ENCODE results near the gene TPCN1. TPM values are rescaled to one million over a fixed set of nuclear protein-coding genes. Genes with fewer than 3 reads are reported as not detected.

TPCN1 gene
- total RNA-seq, 1 donor from 2014 or later: 39.5 TPM

DNA sequence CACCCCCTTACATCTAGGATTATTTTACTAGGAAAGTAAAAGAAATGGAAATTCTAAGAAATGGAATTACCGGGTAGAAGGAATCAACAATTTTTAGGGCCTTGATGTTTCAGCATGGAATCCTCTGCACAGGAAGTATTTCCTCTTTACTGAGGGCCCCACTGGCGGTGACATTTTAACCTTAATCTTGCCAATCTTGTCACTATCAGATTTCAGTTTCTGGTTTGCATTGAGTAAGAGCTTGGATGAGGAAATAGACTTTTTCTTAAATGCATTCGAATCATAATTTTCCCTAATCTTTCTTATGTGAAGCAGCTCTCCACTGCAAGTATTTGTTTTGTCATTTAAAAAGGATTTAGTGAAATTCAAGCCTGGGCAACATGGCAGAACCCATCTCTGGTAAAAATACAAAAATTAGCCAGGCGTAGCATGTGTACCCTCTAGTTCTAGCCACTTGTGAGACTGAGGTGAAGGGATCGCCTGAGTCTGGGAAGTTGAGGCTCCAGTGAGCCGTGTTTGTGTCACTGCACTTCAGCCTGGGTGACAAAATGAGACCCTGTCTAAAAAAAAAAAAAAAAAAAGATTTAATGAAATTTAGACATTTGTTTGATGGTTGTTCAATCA, 40.7 kb downstream of the TPCN1 start:
- H3K9me3 ChIP-seq: no peaks in the 10 kb centered on the region
- H3K36me3 ChIP-seq: peaks cover 0 to 15% of the 10 kb centered on the region in 2 donors
- no peak for TF ChIP-seq POLR2AphosphoS5 (IDR thresholded peaks at IDR 0.05; ENCODE audit: insufficient read depth in 1 of 2, low read depth in 1 of 2)
- TF ChIP-seq, protein P1, sequence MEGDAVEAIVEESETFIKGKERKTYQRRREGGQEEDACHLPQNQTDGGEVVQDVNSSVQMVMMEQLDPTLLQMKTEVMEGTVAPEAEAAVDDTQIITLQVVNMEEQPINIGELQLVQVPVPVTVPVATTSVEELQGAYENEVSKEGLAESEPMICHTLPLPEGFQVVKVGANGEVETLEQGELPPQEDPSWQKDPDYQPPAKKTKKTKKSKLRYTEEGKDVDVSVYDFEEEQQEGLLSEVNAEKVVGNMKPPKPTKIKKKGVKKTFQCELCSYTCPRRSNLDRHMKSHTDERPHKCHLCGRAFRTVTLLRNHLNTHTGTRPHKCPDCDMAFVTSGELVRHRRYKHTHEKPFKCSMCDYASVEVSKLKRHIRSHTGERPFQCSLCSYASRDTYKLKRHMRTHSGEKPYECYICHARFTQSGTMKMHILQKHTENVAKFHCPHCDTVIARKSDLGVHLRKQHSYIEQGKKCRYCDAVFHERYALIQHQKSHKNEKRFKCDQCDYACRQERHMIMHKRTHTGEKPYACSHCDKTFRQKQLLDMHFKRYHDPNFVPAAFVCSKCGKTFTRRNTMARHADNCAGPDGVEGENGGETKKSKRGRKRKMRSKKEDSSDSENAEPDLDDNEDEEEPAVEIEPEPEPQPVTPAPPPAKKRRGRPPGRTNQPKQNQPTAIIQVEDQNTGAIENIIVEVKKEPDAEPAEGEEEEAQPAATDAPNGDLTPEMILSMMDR (IDR thresholded peaks at IDR 0.05): no peak
- TF ChIP-seq POLR2A (IDR thresholded peaks at IDR 0.05): no peak
- H3K4me1 ChIP-seq: peaks cover 44% of the 10 kb centered on the region
- H3K4me3 ChIP-seq: no peak overlapping the region
- DNase-seq (ENCODE audit: extremely low spot score in 2 of 2): no peak
- no peaks in the 10 kb centered on the region for H3K27me3 ChIP-seq
- H3K27ac ChIP-seq: peak overlapping the region; percentile 17
- intact Hi-C loops (cut with DNase I): no loop called here

DNA sequence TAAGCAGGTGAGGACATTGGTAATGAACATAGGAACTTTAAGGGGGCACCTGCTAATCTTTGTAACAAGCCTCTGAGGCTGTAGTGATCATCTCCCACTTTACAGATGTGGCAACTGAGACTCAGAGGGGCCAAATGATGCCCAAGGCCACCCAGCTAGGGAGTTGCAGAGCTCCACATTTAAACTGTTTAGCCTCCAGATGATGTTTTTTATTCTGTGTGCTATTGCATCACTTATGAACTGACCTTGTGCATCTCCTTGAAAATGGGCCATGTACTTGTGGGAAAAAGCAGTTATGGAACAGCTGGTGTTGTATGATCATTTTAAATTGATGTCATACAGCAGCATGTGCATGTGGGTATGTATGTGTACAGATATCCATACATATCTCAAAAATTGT, 41.4 kb downstream of the TPCN1 start:
- intact Hi-C loops (cut with DNase I): no loop called here
- H3K4me1 ChIP-seq: peaks cover 44% of the 10 kb centered on the region
- H3K9me3 ChIP-seq: no peaks in the 10 kb centered on the region
- H3K27me3 ChIP-seq: no peaks in the 10 kb centered on the region
- no peak for TF ChIP-seq POLR2A (IDR thresholded peaks at IDR 0.05)
- no peak for TF ChIP-seq POLR2AphosphoS5 (IDR thresholded peaks at IDR 0.05; ENCODE audit: insufficient read depth in 1 of 2, low read depth in 1 of 2)
- TF ChIP-seq, protein P1 (IDR thresholded peaks at IDR 0.05): no peak
- H3K4me3 ChIP-seq: no peak overlapping the region
- H3K27ac ChIP-seq: peak overlapping the region; percentile 17
- peaks cover 0 to 17% of the 10 kb centered on the region in 2 donors for H3K36me3 ChIP-seq
- no peak for DNase-seq (ENCODE audit: extremely low spot score in 2 of 2)

DNA sequence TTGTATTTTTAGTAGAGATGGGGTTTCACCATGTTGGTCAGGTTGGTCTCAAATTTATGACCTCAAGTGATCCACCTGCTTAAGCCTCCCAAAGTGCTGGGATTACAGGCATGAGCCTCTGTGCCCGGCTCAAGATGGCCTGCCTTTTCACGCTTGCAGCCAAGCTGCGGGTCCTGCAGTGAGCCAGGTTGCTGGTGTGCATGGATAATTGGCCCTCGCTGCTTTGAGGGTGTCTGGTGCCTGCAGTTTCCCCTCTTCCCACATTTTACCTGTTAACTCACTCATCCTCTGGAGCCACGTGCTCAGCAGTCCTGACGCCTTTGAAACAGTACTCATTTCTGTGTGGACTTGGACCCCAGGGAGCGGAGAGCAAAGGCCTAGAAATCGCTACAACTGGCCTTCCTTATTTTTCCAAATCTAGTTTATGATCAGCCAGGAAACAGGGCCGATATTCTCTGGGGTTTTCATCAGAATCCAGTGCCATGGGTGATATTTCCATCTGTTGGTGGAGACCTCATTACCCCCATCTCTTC, 42.2 kb downstream of the TPCN1 start:
- H3K4me3 ChIP-seq: no peak overlapping the region
- DNase-seq (ENCODE audit: extremely low spot score in 2 of 2): peak in 1 of 2 donors; percentile 49
- no peaks in the 10 kb centered on the region for H3K9me3 ChIP-seq
- TF ChIP-seq POLR2A (IDR thresholded peaks at IDR 0.05): no peak
- TF ChIP-seq POLR2AphosphoS5 (IDR thresholded peaks at IDR 0.05; ENCODE audit: insufficient read depth in 1 of 2, low read depth in 1 of 2): no peak
- TF ChIP-seq, protein P1 (IDR thresholded peaks at IDR 0.05): no peak
- no peaks in the 10 kb centered on the region for H3K27me3 ChIP-seq
- peak overlapping the region; percentile 8 for H3K27ac ChIP-seq
- intact Hi-C loops (cut with DNase I): no loop called here
- peaks cover 37% of the 10 kb centered on the region for H3K4me1 ChIP-seq
- H3K36me3 ChIP-seq: peaks cover 0 to 24% of the 10 kb centered on the region in 2 donors

DNA sequence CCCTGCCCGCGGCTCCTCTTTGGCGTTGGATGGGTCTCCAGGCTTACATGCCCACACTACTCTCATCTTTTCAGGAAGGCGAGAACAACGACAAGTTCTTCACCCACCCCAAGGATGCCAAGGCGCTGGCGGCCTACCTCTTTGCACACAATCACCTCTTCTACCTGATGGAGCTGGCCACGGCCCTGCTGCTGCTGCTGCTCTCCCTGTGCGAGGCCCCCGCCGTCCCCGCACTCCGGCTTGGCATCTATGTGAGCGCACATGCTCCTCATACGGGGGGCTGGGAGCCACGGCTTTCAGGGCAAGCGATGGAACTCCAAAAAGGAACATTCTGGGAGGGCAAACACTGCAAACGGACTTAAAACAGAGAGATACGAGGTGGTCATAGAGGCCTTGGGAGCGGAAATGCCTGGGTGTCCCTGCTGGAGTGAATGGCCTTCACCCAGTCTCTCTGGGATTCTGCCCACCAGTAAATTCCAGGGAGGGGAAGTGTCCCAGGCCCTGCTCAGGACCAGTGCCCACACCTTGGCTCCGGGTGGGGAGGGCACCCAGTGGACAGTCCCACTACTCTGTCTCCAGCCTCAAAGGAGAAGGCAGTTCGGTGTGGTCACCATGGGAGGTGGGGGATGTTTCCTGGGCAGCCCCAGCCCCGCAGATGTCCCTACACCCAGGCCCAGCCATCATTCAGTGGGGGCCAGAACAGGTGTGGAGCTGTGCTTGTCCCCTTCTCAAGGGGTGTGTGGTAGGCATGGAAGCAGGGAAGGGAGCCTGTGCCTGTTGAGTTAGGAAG, 45.0 kb downstream of the TPCN1 start:
- Histone ChIP-seq H3K27ac (no peak overlapping the region), H3K36me3 (peaks cover 0 to 42% of the 10 kb centered on the region in 2 donors)

More for the DNA sequence above, 45.0 kb downstream of the TPCN1 start:
- DNase-seq (ENCODE audit: extremely low spot score in 2 of 2): no peak
- Histone ChIP-seq H3K9me3 (no peaks in the 10 kb centered on the region), H3K4me1 (peaks cover 22% of the 10 kb centered on the region), H3K4me3 (no peak overlapping the region), H3K27me3 (no peaks in the 10 kb centered on the region)
- intact Hi-C loops (cut with DNase I): no loop called here
- TF ChIP-seq POLR2AphosphoS5 (IDR thresholded peaks at IDR 0.05; ENCODE audit: insufficient read depth in 1 of 2, low read depth in 1 of 2): no peak
- no peak for TF ChIP-seq POLR2A (IDR thresholded peaks at IDR 0.05)
- TF ChIP-seq, protein P1 (IDR thresholded peaks at IDR 0.05): no peak
